SW480 (cell line): ENCODE results near the gene TAF1A.

Experiments used
- DNase-seq: peaks from one replicate; pipeline ENCODE4 v3.0.0-alpha.2; 2016; ENCODE audit warnings: low spot score

The TAF1A gene

GRCh38 chr1:222535455-222535854, 54.3 kb downstream of the TAF1A start:
- no peak for DNase-seq

DNA sequence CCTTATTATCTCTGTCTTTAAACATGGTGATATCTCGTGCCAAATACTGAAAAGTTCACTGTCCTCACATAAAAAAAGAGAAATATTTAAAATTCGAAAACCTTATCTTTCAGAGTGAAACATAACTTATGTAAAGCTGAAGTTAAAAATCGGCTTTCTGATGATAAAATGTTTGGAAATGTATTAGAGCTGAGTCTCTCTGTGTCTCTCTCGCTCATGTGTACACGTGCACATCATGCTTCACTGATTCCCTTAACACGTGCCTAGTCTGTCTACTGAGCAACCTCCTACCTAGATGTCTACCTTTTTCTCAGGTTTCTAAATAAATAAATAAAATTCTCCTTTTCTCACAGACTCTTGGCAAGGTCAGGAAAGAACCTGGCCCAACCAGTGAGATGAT, 58.9 kb downstream of the TAF1A start:
- no peak for DNase-seq

GRCh38 chr1:222529916-222530315, 59.8 kb downstream of the TAF1A start:
- DNase-seq: no peak

- no peak for DNase-seq
Measured at GRCh38 chr1:222529181-222529580, 60.6 kb downstream of the TAF1A start.

DNA sequence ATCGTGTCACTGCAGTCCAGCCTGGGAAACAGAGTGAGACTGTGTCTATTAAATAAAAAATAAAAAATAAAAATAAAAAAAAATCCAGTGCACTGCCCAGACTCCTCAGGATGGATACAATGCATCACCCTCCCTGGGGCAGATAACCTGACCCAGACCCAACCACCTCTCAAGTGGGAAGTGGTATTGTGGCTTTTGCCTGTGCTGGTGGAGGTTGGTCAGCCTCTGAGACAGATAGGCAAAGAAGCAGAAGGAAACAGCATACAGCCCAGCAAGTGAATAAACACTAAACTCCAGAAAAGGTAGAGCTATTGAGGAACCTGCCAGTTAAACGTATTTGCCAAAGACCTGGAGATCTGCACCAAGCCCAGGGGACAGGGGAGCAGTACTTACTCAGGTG, 63.8 kb downstream of the TAF1A start:
- DNase-seq: no peak

GRCh38 chr1:222523852-222524251, 65.9 kb downstream of the TAF1A start:
- DNase-seq: no peak

- no peak for DNase-seq
Measured at GRCh38 chr1:222522105-222522915, 67.4 kb downstream of the TAF1A start.

- DNase-seq: no peak
Measured at GRCh38 chr1:222521299-222522104, 68.2 kb downstream of the TAF1A start.
